ENCODE results near the gene ZNF516. TPM values are rescaled to one million over a fixed set of nuclear protein-coding genes. Genes with fewer than 3 reads are reported as not detected.

Gene ZNF516
- total RNA-seq, 4 donors from 2014 or later: 11.2 to 27.7 (median 16.6) TPM

DNA sequence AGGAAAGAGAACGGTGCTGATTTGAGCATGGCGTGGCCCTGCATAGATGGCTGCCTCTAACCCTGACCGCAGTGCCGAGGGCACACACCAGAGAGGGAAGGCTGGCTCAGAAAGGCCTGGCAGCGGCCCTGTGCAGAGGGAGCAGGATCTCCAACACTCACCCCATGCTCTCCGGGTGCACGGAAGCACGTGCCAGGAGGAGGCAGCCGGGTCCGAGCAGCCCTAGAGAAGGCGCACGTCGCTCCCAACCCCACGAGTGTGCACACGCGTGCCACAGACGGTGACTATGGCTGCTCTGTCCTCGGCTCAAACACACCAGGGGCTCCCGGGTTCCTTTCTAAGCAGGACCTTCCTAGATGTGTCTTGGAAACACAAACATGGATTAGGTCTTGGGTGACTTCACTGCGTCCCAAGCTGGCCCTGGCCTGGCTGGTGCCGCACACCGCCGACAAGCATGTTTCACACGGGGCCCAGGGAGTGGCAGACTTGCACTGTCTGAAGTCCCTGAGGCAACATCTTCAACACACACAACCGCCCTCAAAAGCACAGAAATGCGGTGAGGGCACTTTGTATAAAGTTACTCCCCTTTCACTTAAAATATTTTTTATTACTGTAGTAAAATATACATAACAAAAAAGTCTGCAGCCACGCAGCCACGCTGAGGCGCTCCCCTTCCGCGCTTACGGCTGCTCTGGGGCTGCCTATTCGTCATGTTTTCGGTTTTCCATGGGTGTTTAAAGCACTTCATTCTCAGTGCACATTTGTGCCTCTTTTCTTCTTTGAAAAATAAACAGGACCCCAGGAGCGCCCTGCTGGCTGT, 110.0 kb downstream of the ZNF516 start:
- ATAC-seq (ENCODE audit: low FRiP score) (no peak), DNase-seq (ENCODE audit: low spot score) (no peak)
- no peak for TF ChIP-seq CTCF (IDR thresholded peaks at IDR 0.05)

- ATAC-seq (ENCODE audit: low FRiP score) (no peak), DNase-seq (ENCODE audit: low spot score) (no peak)
- TF ChIP-seq CTCF (IDR thresholded peaks at IDR 0.05): no peak
These were observed 110.8 kb downstream of the ZNF516 start for GRCh38 chr18:76384114-76384790.

DNA sequence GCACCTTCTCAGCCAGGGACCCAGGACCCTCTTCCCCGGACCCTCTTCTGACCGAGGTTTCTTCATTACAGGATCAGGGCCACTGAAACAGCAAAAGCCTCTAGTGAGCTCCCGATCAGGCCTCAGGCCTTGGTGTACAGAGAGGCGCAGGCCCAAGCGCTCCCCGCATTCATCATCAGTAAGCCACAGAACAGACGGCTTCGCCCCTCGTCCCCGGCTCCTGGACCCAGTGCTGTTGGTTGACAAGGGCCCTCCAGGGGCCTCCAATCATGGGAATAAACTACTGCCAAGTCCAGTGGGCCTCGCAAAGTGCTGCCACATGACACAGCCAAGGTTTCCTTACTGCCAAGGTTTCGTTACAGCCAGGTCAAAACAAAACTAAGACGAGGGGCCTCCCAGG, 111.4 kb downstream of the ZNF516 start:
- no peak for ATAC-seq (ENCODE audit: low FRiP score)
- no peak for TF ChIP-seq CTCF (IDR thresholded peaks at IDR 0.05)
- DNase-seq (ENCODE audit: low spot score): no peak

DNA sequence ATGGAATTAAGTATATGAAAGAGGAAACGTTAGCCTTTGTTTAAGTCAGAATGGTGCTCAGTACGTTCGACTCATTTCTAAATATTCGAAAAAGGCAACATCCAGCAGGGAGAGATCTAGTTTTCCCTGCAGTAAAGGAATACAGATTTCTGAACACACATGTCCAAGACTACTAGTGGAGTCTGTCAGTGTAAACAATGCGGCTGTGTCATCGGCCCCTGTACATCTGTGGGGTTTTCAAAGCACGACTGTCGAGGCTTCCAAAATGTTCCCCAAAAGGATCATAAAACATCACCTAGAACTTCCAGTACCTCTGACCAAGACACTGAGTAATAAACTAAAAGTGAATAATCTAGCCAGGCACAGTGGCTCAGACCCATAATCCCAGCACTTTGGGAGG, 112.8 kb downstream of the ZNF516 start:
- ATAC-seq (ENCODE audit: low FRiP score): no peak
- DNase-seq (ENCODE audit: low spot score): no peak
- TF ChIP-seq CTCF (IDR thresholded peaks at IDR 0.05): no peak

- ATAC-seq (ENCODE audit: low FRiP score) (peak; percentile 24), DNase-seq (ENCODE audit: low spot score) (no peak)
These were observed 114.1 kb downstream of the ZNF516 start for GRCh38 chr18:76380791-76381405.

GRCh38 chr18:76380127-76380729, 114.8 kb downstream of the ZNF516 start:
- TF ChIP-seq CTCF (IDR thresholded peaks at IDR 0.05): no peak
- no peak for DNase-seq (ENCODE audit: low spot score)
- ATAC-seq (ENCODE audit: low FRiP score): no peak

More at GRCh38 chr18:76380791-76381405, 114.1 kb downstream of the ZNF516 start:
- no peak for TF ChIP-seq CTCF (IDR thresholded peaks at IDR 0.05)
